NCI-H526 (cell line): ENCODE measurements around the gene CSGALNACT2.
"Not testable (repeated sequence)": the region's sequence is repeated elsewhere in the genome, so short reads cannot be mapped to it uniquely, and the experiment has no call there.

Experiments
- DNase-seq, 2 experiments: peaks; one replicate each; lab custom pipeline; 2025; lab: John Stamatoyannopoulos, UW

CSGALNACT2 gene

DNA sequence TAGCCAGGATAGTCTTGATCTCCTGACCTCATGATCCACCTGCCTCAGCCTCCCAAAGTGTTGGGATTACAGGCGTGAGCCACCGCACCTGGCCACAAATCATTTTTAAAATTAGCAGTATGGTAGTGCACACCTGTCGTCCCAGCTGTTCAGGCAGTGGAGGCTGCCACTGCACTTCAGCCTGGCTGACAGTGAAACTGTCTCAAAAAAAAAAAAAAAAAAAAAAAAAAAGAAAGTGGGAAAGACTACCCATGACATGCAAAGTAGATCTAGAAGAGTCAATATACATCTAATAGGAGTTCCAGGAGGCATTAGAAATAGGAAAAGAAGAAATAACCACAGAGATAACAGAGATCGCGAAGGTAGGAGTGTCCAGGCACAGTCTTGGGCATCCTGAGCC lies 3.2 kb downstream of the CSGALNACT2 start:
- no peak for DNase-seq

DNA sequence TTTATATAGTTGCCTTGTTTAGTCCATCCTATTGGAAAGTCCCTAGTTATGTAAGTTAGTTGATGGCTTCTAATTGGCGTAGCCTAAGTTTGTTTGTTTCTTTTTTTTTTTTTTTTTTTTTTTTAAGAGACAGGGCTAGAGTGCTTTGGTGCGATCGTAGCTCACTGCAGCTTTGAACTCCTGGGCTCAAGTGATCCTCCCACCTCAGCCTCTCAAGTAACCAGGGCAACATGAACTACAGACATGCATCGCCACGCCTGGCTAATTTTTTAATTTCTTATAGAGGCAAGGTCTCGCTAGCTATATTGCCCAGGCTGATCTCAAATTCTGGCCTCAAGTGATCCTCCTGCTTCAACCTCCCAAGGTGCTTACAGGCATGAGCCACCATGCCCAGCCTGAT lies 7.1 kb downstream of the CSGALNACT2 start:
- no peak for DNase-seq

DNA sequence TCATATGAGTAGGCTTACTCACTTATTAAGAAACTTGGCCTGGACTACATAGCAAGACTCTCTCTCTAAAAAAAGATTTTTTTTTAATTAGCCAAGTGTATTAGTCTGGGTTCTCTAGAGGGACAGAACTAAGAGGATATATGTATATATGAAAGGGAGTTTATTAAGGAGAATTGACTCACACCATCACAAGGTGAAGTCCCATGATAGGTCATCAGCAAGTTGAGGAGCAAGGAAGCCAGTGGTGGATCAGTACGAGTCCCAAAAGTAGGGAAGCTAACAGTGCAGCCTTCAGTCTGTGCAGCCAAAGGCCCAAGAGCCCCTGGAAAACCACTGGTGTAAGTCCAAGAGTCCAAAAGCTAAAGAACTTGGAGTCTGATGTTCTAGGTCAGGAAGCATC lies 7.7 kb downstream of the CSGALNACT2 start:
- not testable (repeated sequence) for DNase-seq

DNA sequence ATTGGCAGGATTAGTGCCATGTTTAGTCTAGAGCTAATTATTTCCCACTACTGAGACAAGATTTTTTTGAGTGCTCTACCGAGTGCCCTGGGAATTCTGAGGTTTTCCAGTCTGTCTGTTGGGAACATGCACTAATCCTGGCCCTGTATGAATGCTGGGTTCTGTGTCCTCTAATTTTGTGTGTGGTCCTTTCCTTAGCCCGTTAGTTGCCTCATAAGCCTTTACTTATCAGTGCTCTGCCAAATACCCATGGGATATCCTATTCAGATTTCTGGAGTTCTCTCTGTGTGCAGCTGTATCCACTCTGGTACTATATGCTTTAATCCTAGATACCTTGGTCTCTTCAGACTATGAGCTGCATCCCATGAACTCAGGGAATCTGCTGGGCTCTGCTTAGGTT lies 13.1 kb downstream of the CSGALNACT2 start:
- no peak for DNase-seq

DNA sequence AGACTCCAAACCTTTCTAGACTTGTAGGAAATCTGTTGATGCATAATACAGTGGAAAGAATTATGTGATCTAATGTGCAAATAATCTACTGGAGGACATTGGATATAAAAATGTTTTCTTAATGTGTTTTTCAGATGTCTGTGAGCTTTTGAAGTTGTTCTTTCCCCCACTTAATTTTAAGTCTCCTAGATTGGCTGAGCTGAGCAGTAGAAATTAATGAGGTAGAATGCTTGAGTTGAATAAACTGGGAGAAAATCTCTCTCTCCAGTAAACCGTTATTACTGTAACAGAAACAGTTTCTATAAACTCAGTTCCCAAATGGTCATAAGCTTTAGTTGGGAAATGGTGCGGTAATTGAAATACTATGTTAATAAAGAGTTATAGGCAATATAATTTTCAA lies 15.7 kb downstream of the CSGALNACT2 start:
- no peak for DNase-seq

DNA sequence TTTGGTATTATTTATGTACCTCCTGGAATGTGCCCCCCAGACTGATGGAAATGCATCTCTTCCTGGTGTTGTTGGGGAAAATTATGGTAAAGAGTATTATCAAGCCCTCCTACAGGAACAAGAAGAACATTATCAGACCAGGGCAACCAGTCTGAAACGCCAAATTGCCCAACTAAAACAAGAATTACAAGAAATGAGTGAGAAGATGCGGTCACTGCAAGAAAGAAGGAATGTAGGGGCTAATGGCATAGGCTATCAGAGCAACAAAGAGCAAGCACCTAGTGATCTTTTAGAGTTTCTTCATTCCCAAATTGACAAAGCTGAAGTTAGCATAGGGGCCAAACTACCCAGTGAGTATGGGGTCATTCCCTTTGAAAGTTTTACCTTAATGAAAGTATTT lies 17.0 kb downstream of the CSGALNACT2 start:
- no peak for DNase-seq

DNA sequence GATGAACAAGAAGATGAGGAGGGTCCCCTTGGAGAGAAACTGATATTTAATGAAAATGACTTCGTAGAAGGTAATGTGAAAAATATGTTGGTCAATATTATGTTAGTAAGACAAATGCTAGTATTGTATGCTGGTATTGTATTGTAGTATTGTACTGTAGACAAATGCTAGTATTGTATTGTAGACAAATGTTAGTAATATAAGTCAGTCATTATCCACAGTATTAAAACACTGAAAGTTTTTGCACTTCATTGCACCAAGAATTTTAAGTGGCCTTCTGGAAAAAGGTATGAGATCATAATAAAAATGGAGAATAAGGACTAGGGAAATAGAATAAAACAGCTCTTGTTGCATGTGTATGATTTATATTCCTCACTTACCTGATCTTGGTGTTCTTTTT lies 17.5 kb downstream of the CSGALNACT2 start:
- no peak for DNase-seq

DNA sequence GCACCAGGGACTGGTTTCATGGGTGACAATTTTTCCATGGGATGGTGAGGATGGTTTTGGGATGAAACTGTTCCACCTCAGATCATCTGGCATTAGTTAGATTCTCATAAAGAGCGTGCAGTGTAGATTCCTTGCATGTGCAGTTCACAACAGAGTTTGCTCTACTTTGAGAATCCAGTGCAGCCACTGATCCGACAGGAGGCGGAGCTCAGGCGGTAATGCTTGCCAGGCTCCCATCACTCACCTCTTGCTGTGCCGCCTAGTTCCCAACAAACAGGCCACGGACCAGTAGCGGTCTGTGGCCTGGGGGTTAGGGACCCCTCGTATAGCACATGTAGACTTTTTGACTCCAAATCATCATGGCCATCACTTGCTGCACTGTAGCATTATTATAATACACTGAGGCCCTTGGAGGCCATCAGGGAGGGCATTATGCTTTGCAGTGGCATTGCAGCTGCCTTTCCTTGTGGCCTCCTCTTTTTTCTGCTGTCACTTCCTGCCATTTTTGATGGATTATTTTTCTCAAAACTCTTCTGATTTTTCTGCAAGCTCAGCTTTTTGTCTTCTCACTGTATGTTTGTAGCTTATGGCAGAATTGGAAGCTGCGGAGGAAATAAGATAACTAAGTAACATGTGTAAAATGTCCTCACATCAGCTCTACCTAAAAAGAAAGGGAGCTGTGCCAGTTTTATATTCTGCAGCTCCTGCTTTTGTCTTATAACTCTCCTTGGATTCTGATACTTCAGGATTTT lies 18.5 kb downstream of the CSGALNACT2 start:
- DNase-seq, result no peak

DNA sequence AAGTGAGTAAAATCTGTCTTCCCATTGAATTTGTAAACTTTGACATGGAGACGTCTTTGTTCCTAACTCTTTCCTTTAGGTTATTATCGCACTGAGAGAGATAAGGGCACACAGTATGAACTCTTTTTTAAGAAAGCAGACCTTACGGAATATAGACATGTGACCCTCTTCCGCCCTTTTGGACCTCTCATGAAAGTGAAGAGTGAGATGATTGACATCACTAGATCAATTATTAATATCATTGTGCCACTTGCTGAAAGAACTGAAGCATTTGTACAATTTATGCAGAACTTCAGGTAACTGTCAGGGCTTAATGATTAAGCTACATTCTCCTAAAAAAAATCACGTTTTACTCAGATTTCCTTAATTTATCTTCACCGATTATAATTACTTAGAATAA lies 20.4 kb downstream of the CSGALNACT2 start:
- DNase-seq, result no peak

DNA sequence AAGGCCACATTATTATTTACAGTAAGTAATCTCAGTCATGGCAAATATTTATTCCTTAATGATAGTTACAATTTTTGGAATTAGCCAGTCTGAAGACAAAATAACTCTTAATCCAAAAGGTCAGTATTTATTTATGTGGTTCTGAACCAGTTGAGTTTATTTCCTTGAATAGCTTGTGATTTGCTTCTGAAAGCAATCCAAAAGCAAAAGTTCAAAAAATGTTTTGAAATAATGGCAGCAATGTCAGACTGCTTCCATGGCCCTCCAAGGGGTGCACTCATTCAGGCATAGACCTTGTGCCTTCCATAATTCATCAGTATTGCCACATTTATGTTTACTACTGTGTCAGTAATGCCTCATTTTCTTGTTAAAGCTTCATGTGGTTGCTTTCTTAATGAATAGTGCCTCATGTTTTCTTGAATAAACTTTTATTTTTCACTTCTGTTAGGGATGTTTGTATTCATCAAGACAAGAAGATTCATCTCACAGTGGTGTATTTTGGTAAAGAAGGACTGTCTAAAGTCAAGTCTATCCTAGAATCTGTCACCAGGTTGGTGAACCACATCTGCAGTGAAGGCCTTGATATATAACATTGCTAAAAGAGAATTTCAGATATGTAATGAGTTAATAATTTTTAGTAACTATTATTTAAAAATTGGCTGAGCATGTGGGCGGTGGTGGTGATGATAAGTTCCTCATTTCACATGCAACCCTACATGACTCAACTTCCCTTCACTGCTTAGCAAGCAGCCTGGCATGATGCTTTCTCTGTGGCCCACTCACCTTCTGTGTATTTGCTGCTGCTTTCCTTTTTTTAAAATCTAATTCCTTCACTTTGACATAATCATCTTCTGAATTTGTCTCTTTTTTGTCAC lies 22.0 kb downstream of the CSGALNACT2 start:
- no peak for DNase-seq

DNA sequence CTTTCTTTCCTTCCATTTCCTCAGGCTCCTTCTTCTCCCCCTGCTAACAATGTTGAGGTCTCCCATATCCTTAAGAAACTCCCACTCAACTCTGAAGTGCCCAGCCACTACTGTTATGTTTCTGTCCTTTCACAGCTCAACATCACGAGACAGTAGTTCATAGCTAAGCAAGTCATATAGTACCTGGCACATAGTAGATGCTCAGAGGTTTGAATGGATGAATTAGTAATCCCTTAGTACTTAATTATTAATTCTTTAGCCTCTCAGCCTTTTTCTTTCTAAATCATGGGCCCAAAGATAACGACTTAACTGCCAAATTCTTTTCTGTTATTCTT lies 22.6 kb downstream of the CSGALNACT2 start:
- no peak for DNase-seq

DNA sequence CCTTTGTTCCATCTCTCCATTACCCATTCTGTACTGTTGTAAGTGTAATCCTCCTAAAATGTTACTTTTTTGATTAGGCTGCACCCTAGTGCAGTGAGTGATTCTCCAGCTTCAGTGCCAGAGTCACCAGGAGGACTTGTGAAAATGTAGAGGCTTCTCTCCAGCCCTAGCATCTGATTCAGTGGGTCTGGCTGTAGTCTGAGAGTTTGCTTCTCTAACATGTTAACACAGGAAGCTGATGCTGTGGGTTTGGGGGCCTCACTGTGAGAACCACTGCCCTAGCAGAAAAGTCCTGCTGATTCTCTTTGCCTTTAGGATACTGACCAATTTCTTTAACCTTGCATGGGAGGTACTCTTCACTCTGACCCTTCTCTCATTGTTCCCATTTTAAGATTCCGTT lies 24.4 kb downstream of the CSGALNACT2 start:
- no peak for DNase-seq

DNA sequence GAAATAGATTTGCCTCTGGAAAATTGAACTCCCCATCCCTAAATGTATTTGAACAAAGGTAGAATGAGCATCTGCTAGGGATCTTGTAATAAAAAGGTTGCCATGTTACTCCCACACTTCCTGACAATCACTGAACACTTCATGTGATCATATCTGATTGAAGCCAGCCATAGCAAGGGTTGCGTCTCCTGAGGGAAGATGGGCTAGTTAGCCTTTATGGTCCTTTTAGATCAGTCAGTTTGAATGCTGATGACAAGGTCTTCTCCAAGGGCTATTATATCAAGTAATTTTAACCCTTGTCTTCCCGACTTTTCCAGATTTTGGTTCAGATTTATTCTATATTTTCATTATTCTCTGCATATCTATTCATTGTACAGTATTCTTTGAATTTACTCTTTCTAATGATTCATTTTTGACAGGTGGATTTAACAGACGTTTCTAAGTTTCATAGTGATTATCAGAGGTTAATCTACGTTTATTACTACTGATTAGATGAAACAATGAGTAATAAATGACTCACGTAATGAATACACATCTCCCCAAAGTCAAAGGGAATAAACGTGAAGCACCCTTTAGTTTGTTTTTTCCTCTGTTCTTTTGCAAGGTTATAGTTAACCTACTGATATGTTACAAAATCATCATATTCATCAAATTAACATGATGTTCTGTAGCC lies 28.1 kb downstream of the CSGALNACT2 start:
- no peak for DNase-seq

DNA sequence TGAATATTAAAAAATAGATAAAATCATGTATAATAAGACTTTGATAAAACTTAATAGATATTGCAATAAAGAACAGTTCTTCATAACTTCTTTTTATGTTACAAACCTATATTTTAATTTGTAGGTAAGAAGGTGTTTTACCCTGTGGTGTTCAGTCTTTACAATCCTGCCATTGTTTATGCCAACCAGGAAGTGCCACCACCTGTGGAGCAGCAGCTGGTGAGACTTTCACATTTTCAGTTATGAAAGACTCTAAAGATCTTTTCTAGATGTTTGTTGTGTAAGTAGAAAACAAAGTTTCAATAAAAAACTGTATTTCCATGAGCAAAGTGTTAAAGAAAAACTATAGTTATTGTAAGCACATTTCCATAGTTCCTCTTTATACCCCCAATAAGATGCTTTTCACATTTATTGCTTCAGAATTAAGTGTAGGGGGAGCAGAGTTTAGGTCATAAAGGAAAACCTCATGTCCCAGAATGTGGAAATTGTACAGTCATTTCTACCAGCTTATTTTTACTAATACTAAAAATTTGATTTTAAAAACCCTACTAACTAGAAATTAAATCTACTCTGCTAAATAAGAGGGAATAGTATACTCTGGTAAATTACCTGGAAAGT lies 28.7 kb downstream of the CSGALNACT2 start:
- no peak for DNase-seq

DNA sequence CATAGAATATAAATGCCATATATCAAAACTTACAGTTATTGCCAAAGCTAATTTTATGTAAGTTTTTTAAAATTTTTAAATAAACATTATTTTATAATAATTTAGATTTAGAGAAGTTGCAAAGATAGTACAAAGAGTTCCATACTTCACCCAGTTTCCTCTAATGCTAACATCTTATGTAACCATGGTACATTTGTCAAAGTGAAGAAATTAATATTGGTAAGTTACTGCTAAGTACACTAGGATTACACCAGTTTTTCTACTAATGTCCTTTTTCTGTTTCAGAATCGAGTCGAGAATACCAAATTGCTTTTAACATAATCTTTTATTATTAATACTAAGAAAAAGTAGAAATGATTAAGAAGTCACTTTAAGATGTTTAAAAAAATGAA lies 29.2 kb downstream of the CSGALNACT2 start:
- no peak for DNase-seq

DNA sequence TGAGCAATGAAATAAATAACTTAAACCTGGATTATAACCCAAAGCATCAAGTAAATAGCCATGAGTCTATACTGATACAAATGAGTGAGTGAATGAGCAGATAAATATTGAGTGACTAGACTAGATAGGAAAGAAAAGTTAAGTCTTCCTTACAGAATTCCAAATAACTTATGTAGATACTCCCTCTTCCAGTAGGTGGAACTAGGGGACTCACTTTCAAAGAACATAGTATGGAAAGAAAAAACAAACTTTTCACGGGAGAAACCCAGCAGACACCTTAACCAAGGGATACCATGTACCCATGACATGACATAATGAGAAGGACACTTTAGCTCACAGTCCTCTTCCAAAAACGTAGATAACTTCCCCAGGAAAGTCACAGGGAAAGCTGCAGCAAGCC lies 32.2 kb downstream of the CSGALNACT2 start:
- no peak for DNase-seq

DNA sequence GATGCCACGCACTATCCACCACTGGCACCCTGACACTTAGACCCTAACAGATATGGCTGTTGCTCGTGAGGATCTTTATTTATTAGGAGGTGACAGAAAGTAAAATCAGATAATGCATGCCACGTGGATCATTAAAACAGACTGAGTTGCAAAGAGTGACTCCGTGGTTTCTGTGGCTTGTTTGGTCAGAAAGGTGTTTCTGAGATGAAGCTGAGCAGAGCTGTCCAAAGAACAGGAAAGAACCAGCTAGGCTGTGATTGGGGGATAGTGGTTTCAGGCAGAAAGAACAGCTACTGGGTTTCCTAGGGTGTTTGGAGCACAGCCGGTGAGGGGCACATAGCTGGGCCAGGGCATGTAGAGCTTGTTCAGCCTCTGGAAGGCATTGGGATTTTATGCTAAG lies 34.4 kb downstream of the CSGALNACT2 start:
- DNase-seq, result no peak

DNA sequence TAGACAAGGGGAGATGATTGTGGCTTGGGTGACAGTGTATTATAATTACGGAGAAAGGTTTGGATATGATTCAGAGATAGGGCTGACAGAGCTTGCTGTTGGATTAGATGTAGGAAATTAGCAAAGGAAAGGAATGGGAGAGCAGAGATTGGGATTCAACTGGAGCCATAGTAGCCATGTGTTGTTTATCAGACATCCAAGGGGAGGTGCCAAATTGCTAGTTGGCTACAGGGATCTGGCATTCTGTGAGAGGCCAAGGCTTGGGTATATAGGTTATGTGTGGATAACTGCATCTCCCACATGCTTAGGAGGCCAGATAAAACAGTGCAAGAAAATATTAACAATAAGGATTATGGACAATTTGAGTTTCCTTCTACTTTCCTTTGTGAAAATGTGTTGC lies 34.9 kb downstream of the CSGALNACT2 start:
- no peak for DNase-seq

DNA sequence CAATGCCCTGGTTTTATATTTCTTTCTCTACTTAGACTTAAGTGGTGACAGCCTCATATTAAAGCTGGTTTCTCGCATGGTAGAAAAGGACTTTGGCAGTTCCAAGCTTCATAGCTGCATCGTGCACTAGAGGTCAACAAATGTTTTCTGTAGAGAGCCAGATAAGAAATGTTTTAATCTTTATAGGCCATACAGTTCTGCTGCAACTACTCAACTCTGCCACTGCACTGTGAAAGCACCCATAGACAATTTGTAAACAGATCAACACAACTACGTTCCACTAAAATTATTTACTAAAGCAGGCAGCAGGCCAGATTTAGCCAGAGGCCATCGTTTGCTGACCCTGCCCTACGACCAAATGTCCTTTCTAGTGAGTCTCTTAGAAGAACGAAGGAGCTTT lies 36.7 kb downstream of the CSGALNACT2 start:
- DNase-seq, result no peak

DNA sequence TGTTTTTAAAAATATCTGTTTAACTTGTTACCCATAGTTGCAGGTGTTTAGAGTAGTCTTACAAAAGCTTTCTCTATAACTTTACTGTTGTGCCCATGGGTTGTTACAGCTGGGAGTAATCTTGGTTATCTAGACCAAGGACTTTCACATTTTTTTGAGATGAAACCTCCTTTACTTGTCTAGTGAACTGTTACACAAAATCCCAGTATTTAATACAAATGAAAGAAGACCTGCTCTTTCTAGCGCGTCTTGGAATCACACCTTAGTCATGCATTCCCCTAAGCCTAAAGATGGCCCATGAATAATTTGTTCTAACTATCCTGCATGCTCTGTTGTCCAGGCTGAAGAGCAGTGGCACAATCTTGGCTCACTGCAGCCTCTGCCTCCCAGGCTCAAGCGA lies 38.0 kb downstream of the CSGALNACT2 start:
- no peak for DNase-seq

DNA sequence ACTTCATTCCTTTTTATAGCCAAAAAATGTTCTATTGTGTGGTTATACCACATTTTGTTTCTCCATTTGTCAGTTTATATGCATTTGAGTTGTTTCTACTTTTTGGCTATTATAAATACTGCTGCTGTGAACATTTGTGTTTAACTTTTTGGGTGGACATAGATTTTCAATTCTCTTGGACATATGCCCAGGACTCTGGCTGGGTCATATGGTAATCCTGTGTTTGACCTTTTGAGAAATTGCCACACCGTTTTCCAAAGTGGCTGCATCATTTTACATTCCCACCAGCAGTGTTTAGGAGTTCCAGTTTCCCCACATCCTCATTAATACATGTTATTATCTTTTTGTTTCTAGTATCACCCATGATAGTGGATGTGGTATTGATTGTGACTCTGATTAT lies 39.4 kb downstream of the CSGALNACT2 start:
- DNase-seq, result no peak

DNA sequence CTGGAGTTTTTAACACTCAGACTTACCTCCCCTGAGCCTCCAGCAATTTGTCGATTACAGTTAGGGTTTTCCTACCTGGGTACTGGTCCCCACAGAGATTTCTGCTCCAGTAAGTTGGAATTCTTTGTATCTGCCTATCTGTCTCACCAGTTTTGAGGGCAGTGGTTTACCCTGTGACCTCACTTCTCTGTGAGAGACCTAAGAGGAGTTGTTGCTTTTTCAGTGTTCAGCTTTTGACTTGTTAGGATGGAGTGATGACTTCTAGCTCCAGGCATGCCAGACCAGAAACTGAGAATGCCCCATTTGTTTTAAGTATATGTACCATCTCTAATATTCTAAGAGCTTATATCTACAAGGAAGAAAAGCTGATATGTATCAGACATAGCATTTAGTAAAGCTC lies 42.9 kb downstream of the CSGALNACT2 start:
- DNase-seq, result no peak

DNA sequence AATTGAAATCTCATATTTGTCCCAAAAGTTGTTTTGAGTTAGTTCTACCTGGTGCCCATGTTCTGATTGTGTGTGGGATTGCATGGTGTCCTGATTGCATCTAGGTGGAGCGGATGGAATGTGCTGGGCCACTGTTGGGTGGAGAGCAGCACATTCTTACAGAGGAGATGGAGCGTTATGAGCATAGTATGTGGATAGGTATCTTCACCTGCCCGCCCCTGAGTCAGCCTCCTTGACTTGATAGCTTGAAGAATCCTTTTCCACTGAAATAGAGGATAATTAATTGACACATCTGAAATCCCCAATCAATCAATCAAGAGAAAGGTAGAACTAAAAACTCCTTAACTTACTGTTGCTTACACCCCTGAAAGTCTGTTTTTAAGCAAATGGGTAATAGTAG lies 45.5 kb downstream of the CSGALNACT2 start:
- not testable (repeated sequence) for DNase-seq
